ENCODE results near the gene TBX18. TPM values are rescaled to one million over a fixed set of nuclear protein-coding genes. Genes with fewer than 3 reads are reported as not detected.
A peak's percentile ranks its signal among the peaks of the same experiment; 100 is the strongest.

TBX18 gene
- total RNA-seq, 1 experiment from 2014 or later = 0.15 TPM

GRCh38 chr6:84771756-84772356 lies 7.5 kb upstream of the TBX18 start:
- ATAC-seq = no peak
- POLR2A ChIA-PET = no interaction called here

More at GRCh38 chr6:84771756-84772356, 7.5 kb upstream of the TBX18 start:
- DNase-seq (ENCODE audit: low spot score) = no peak
- Mint-ChIP-seq H3K27ac (no peak overlapping the region), H3K27me3 (ENCODE audit: low read depth) (peaks cover 100% of the 10 kb centered on the region), H3K4me3 (0 out of 2 replicates have a peak overlapping the region, but pooled peaks have one; percentile 7), H3K36me3 (no peaks in the 10 kb centered on the region), H3K4me1 (peaks cover 40% of the 10 kb centered on the region), H3K9me3 (no peaks in the 10 kb centered on the region)
- CTCF ChIA-PET = no interaction called here
- TF ChIP-seq RELA (CRISPR knock-in tag; IDR thresholded peaks at IDR 0.05; ENCODE audit: borderline replicate concordance) = no peak
- no peak for TF ChIP-seq CDX4 (CRISPR knock-in tag; IDR thresholded peaks at IDR 0.05; ENCODE audit: borderline replicate concordance)
- no peak for TF ChIP-seq ARID4B (CRISPR knock-in tag; IDR thresholded peaks at IDR 0.05; ENCODE audit: borderline replicate concordance)
- TF ChIP-seq E2F1 (CRISPR knock-in tag; IDR thresholded peaks at IDR 0.05) = no peak
- no peak for TF ChIP-seq USF2 (CRISPR knock-in tag; IDR thresholded peaks at IDR 0.05)
- TF ChIP-seq NFATC4 (CRISPR knock-in tag; IDR thresholded peaks at IDR 0.05) = no peak
- TF ChIP-seq ZNF416 (CRISPR knock-in tag; IDR thresholded peaks at IDR 0.05) = no peak
- no peak for TF ChIP-seq ZNF425 (CRISPR knock-in tag; conservative IDR thresholded peaks at IDR 0.05)
- no peak for TF ChIP-seq SMAD4 (CRISPR knock-in tag; IDR thresholded peaks at IDR 0.05)
- TF ChIP-seq ZSCAN18 (CRISPR knock-in tag; IDR thresholded peaks at IDR 0.05) = no peak
- no peak for TF ChIP-seq ATF2 (CRISPR knock-in tag; IDR thresholded peaks at IDR 0.05; ENCODE audit: borderline replicate concordance, low read depth)
- no peak for TF ChIP-seq FOXK1 (CRISPR knock-in tag; IDR thresholded peaks at IDR 0.05)
- no peak for TF ChIP-seq GRHL2 (CRISPR knock-in tag; IDR thresholded peaks at IDR 0.05; ENCODE audit: insufficient replicate concordance, severe bottlenecking)
- TF ChIP-seq ZNF121 (CRISPR knock-in tag; IDR thresholded peaks at IDR 0.05) = no peak
- TF ChIP-seq ZNF232 (CRISPR knock-in tag; IDR thresholded peaks at IDR 0.05) = no peak
- TF ChIP-seq NFE2L1 (CRISPR knock-in tag; IDR thresholded peaks at IDR 0.05) = no peak
- no peak for TF ChIP-seq ELF4 (CRISPR knock-in tag; IDR thresholded peaks at IDR 0.05; ENCODE audit: low read depth)
- TF ChIP-seq TEAD1 (CRISPR knock-in tag; IDR thresholded peaks at IDR 0.05) = no peak
- no peak for TF ChIP-seq PRDM15 (CRISPR knock-in tag; IDR thresholded peaks at IDR 0.05)
- no peak for TF ChIP-seq ZNF423 (CRISPR knock-in tag; IDR thresholded peaks at IDR 0.05)

Measured in WTC11 (cell line).